GM13977 (cell line): ENCODE measurements around the gene ANKRD30A.

Source experiments
- DNase-seq: peaks from one replicate; pipeline ENCODE4 v3.0.0; 2012; ENCODE audit warnings: low spot score
- CTCF ChIP-seq: IDR thresholded peaks from 2 replicates; pipeline ENCODE4 v1.5.1; 2012; ENCODE audit warnings: mild to moderate bottlenecking, control low read depth; ENCODE audit not compliant: insufficient read depth; ENCODE audit errors: extremely low read depth, missing control alignments
- in situ Hi-C: fragments of 300-500 bp; cut with MboI; formaldehyde crosslinking; loops from one replicate; pipeline ENCODE4 v1.12.0; 2022; ENCODE audit warnings: low sequenced_read_pairs, low pct_unique_long_range_greater_than_20kb, mixed read lengths, inconsistent platforms; ENCODE audit not compliant: unreplicated experiment

ANKRD30A gene

GRCh38 chr10:37268266-37268665, 142.9 kb downstream of the ANKRD30A start:
- DNase-seq, result no peak
- in situ Hi-C loops, result no loop called here
- no peak for TF ChIP-seq CTCF

- no peak for DNase-seq
- no peak for TF ChIP-seq CTCF
- in situ Hi-C loops, result no loop called here
Measured at GRCh38 chr10:37269554-37270256, 144.3 kb downstream of the ANKRD30A start.

GRCh38 chr10:37275216-37275777, 149.9 kb downstream of the ANKRD30A start:
- TF ChIP-seq CTCF, result no peak
- in situ Hi-C loops, result no loop called here
- no peak for DNase-seq

- in situ Hi-C loops, result no loop called here
- no peak for DNase-seq
- no peak for TF ChIP-seq CTCF
Measured at GRCh38 chr10:37285063-37285462, 159.7 kb downstream of the ANKRD30A start.

GRCh38 chr10:37289833-37290464, 164.6 kb downstream of the ANKRD30A start:
- DNase-seq, result no peak
- in situ Hi-C loops, result no loop called here
- TF ChIP-seq CTCF, result no peak

- DNase-seq, result no peak
- in situ Hi-C loops, result no loop called here
- no peak for TF ChIP-seq CTCF
Measured at GRCh38 chr10:37301271-37301670, 175.9 kb downstream of the ANKRD30A start.
